PC-3 (cell line): ENCODE measurements around the gene ADGRG1.
A peak's percentile ranks its signal among the peaks of the same experiment; 100 is the strongest.

Experiments used
- CTCF ChIP-seq: fragments of 300-600 bp; sonication (generic); conservative IDR thresholded peaks from 2 replicates; pipeline ENCODE4 v1.5.1; 2017; ENCODE audit warnings: antibody characterized with exemption, low read depth, mild to moderate bottlenecking, low read length
- EZH2phosphoT487 ChIP-seq: fragments of 300-600 bp; sonication (generic); IDR thresholded peaks from 2 replicates; pipeline ENCODE4 v1.6.1; 2018; ENCODE audit warnings: mild to moderate bottlenecking, antibody characterized with exemption, low read length, borderline replicate concordance

GRCh38 chr16:57628008-57628781 lies at the start of gene ADGRG1:
- TF ChIP-seq CTCF (peak; percentile 10; the same call in 1 of the 2 replicates), EZH2phosphoT487 (no peak)
